Fibroblast of lung (primary cell): ENCODE results near the gene CYS1.

Experiments
- CTCF ChIP-seq, 2 donors: IDR thresholded peaks in 1 of 2; conservative IDR thresholded peaks in 1 of 2; 1 replicate in 1 of 2; 2 replicates in 1 of 2; pipeline ENCODE4 v1.5.1; 2011 to 2012; ENCODE audit warnings: low read length in 2 of 2, control low read depth in 1 of 2, inconsistent platforms in 1 of 2, low read depth in 1 of 2, mild to moderate bottlenecking in 1 of 2
- EZH2 ChIP-seq: IDR thresholded peaks from 2 replicates; pipeline ENCODE4 v1.5.1; 2012; ENCODE audit warnings: low read length, control low read depth, mild to moderate bottlenecking; ENCODE audit errors: missing control alignments

- TF ChIP-seq CTCF (conservative IDR thresholded peaks at IDR 0.05 in 1 of 2, IDR thresholded peaks at IDR 0.05 in 1 of 2; ENCODE audit: low read depth in 1 of 2, low read length in 2 of 2) (no peak), EZH2 (no peak)
These were observed 15.1 kb downstream of the CYS1 start for GRCh38 chr2:10064932-10065772.
